HuH-7.5 (cell line): ENCODE results near the gene LIMD2.
"Not testable (repeated sequence)": the region's sequence is repeated elsewhere in the genome, so short reads cannot be mapped to it uniquely, and the experiment has no call there.

Experiments
- DNase-seq: peaks from one replicate; pipeline ENCODE4 v3.0.0; 2011; ENCODE audit warnings: low spot score

The LIMD2 gene

GRCh38 chr17:63699638-63700527 lies at the start of gene LIMD2:
TSS of gene LIMD2 (minus strand) at chr17:63700125. CDS start at chr17:63699298, 827 bp downstream.
- peak; percentile 80 for DNase-seq

DNA sequence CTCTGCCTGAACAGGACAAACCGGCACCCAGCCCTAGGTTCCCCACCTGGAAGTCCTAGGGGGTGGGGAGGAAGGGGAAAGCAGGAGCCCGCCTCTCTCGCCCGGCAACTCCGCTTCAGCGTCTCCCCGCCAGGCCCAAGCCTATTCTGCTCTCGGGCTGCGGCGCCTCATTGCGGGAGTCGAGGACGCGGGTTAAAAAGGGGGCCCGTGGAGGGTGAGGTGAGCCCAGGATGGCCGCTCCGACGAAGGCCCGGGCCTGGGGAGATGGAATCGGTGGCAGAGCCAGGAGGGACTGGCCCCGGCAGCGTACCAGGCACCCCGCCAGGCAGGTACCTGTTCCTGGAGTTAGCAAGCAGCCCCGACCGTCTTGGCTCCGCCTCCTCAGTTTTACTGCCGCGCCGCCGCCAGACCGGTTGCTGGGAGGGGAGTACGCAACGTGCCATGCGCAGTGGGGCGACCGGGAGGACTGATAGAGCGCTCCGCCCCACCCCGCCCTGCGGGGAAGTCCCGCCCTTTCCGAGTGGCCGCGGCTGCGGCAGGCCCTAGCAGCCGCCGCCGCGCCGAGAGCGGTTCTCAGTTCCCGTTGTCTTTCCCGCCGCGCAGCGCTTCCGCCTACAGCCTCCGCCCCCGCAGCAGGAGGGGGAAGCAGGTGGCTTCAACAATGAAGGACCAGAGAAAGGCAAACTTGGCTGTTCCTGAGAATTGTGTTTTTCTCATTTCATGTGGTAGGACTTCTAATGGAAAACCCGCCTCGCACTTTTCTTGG lies 41.7 kb upstream of the LIMD2 start, which contains the start of gene STRADA:
Gene STRADA (minus strand): TSS at position 392 of the 766 bp plus-strand sequence. CDS start 13,430 bp downstream, outside the sequence.
- DNase-seq, result peak; percentile 92

DNA sequence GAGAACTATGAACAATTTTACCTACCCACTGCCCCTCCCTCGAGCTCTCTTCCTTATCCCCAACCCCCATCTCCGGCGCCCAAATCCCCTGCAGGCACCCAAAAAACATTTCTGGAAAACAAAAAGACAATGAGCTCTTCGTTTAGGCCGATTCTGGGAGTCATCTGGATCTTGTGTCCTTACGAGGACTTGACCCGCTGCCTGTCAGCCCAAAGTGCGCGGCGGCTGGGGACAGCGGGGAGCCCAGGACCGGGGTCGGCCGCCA lies 41.1 kb upstream of the LIMD2 start:
- no peak for DNase-seq

DNA sequence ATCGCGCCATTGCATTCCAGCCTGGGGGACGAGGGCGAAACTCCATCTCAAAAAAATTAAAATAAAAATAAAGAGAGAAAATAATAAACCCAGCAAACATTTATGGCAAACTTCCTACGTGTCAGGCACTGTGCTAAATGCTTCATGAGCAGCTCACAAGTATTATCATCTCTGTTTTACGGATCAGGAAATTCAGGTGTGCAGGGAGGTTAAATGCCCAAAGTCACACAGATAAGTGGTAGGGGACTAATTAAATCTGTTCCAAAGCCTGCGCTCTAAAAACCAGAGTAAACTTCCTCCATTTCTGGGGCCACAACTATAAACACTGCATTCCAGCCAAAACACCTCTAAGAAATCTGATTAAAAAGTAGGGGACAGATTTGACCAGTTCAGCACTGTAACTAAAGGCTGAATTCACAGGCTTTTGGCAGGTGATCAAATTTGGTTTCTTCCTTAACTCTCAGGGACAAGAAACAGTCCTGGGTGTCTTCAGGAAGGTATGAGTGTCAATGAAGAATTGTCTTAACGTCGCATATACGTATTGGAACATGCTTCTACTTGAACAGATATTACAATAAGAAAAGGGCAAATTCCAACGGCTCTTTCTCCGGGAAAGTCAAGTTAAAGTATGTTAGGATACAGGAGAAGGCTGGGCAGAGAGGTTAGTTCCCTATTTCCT lies 40.7 kb upstream of the LIMD2 start:
- DNase-seq, result no peak

GRCh38 chr17:63735691-63736090 lies 35.8 kb upstream of the LIMD2 start:
- no peak for DNase-seq

- DNase-seq, result no peak
Observed at GRCh38 chr17:63722403-63722802, 22.5 kb upstream of the LIMD2 start.

- not testable (repeated sequence) for DNase-seq
Observed at GRCh38 chr17:63720194-63720593, 20.3 kb upstream of the LIMD2 start.

- DNase-seq, result no peak
Observed at GRCh38 chr17:63718988-63719387, 19.1 kb upstream of the LIMD2 start.

DNA sequence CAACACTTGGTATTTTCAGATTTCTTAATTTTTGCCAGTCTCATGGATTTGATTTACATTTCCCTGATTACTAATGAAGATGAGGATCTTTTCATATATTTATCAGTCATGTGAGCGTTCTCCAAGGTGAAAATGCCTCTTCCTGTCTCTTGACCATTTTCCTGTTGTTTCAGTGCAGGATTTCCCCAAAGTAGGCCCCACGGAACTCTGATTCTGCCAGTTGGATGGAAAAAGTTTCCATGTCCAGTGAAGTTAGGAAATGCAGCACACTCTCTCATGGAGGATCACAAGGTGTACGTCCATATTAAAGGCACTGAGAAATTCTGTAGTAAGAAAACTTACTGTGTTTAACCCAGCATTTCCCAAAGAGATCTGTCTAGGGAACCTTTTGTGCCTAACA lies 16.5 kb upstream of the LIMD2 start:
- no peak for DNase-seq

DNA sequence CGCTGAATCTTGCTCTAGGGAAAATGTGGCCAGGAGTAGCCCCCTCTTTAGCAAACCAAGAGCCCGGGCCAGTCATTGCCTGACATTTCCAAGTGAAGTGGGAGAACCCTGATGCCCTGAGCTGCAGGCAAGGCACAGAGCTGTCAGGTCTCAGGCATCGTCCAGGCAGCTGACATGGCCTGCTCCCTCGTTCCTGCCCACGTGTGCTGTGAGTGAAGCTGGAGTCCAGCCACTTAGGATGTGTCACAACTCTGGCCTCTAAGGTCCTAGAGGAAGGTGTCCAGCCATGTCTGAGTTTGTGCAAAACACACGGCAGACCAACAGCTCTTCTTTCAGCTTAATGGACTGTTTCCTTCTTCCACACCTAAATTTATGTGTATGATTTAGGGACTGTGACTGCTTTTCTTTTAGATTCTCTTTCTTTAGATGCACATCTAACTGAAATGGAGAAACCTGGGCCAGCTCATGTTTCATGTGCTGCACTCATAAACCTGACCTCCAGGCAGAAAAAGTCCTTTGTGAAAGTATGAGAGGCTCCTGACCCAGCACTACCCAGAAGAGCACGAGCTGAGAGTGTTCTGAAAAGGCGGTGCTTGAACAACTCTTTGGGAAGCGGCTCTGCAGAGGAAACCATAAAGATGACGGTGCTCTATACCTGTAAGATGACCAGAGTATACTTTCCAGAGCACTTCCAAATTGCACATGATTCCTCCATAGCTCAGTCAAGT lies 14.8 kb upstream of the LIMD2 start:
- no peak for DNase-seq

DNA sequence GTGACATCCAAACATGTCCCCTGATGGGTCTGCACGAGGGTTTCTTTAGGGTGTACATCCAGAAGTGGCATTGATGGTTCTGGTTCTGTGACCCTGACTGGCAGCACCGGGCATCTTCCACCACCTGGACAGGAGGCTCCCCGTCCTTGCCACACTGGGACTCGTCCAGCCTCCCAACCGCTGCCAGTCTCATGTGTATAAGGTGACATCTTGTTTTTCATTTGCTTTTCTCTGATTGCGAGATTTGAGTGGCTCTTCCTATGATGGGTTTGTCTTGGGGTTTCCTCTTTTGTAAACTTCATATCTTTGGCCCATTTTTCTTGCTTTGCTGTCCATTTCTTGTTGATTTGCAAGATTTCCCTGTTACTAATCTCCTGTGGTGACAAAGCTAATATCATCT lies 9.2 kb upstream of the LIMD2 start:
- no peak for DNase-seq

- DNase-seq, result no peak
Observed at GRCh38 chr17:63707151-63707550, 7.2 kb upstream of the LIMD2 start.

DNA sequence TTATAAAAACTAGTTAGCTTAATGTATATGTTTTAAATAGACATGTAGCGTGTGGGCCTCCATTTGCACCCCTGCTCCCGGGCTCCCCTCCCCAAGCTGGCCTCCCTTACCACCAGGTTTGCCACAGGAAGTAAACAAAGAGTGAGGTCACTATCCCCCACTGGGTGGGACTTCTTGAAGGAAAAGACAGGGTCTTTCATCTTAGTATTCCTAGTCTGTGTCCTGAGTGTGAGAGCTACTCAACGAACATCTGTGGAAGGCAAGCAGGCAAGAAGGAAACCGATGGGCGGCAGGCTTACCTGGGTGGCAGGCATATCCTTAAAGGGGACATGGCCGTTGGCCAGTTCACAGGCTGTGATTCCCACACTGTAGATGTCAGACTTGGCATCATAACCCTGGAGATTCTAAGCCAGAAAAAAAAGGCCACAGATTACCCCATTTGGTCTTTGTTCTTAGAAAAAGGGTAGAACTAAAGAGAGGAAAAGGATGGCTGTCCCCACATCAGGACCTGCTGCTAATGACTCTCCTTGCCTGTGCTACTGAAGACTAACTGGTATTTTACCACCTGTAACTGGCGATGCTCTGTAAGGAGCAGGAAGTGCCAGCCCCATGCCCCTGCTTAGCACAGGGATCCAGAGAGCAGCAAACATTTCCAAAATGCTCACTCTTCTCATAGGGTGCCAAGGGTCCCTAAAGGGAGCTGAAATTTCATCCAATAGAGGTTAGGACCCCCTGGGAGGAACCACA lies 6.6 kb upstream of the LIMD2 start:
- no peak for DNase-seq

DNA sequence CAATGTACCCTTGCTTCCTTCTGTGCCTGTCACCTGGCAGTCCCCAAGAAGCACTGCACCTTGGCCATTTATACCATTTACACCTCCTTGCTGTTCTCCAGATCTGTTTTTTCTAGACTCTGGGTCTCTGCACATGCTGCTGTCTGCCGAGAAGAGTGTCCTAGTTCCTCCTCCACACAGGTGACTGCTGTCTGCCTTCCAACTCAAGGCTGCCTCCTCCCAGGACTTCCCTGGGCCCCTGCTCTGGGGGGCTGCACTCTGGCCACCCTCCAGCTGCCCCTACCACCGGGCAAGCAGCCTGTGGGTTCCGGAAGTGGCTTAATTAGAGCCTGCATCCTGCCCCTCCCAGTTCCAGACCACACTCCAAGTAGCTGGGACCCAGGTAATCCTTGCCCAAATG lies 5.7 kb upstream of the LIMD2 start:
- no peak for DNase-seq

DNA sequence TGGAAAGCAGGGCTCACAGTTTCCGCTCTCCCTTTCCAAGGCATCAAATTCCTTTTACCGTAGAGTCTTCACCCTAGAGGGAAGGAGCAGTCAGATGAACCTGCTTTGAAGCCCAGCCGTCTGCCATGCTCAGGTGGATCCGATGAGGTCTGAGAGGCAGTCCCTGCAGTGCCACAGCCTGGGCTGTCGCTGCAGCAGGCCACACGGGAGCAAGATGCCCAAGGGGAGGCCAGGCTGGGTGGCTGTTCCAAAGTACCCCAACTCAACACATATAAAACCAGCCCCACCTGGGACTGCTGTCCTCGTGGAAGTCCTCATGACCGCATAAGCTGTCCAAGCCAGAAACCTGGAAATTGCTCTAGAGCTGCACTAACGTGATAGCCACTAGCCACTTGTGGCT lies 4.9 kb upstream of the LIMD2 start:
- no peak for DNase-seq

DNA sequence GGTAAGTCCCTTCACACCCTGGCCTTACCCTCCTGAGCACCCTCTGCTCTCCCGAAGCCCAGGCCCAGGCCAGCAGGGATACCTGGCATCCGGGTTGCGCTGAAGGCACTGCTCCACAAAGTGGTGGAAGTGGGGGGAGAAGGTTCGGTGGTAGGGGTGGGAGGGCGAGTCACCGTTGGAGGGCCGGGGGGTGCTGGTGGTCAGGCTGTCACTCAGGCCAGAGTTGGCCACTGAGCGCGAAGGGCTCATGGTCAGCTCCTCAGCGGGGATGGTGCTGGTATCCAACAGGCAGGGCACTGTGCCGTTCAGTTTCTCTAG lies 4.3 kb upstream of the LIMD2 start:
- no peak for DNase-seq

DNA sequence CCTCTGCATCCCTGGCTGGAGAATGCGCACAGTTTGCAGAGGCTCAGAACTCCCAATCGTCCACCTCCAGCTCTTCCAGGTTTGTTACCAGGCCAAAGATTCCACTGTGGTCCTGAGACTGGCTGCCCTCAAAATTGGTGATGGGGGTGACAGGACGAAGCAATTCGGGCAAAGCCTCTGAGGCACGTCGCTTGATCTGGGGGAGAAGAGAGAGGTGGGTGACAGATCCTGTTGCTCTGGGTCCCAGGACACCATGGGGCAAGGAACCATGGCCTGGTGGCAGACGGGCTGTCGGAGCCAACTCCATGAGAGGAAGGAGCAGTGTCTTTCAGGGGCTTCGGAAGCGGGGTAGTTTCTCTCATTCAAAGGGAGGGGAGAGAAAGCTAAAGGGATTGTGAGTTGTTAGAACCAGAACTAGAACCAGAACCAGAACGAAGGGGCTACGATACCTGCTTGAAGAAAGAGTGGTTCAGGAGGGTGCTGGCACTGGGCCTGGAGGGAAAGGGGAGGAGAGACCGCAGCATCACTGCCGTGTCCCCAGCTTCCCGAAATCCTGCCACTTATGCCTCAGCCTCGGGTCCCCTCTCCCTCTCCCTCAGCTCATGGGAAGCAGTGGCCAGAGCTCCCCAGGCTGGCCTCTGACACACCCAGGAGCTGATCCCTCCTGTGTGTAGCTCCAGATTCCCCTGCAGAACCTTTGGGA lies 3.8 kb upstream of the LIMD2 start:
- DNase-seq, result no peak

DNA sequence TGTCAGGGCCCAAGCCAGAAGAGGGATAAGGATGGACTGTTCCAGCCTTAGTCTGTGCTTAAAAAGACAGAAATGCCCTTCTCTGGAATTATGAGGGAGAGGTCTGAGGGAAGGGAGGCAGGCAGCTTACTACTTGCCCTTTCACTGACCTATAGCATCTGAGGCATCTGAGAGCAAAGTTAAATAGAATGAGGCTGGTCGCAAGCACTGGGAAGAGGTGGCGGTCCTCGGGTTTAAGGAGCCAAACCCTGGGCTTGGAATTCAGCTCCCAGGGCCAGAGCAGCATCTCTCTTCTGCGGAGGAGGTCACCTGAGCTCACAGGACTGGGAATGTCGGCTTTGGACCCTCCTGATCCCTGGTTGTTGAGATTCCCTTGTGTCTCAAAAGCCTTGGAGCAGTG lies 3.1 kb upstream of the LIMD2 start:
- no peak for DNase-seq

- DNase-seq, result no peak
Observed at GRCh38 chr17:63702721-63703015, 2.7 kb upstream of the LIMD2 start.

GRCh38 chr17:63701868-63702720 lies 2.2 kb upstream of the LIMD2 start:
- DNase-seq, result no peak
